Measurements from ENCODE around the gene PDE6H. TPM values are rescaled to one million over a fixed set of nuclear protein-coding genes. Genes with fewer than 3 reads are reported as not detected.

PDE6H gene
- total RNA-seq (not detected in 2 replicates), polyA plus RNA-seq (not detected in 2 replicates)

- TF ChIP-seq CTCF (IDR thresholded peaks at IDR 0.05; ENCODE audit: low read depth, low read length) = no peak
- no peaks in the 10 kb centered on the region for H3K9me3 ChIP-seq (ENCODE audit: low read depth)
Observed at GRCh38 chr12:14972816-14973215, at the start of gene PDE6H. TSS of gene PDE6H (plus strand) at chr12:14973042. CDS start at chr12:14978013, 4,971 bp downstream.

GRCh38 chr12:14923944-14924343, 48.9 kb upstream of the PDE6H start:
- Histone ChIP-seq H3K4me1 (ENCODE audit: low read depth) (no peaks in the 10 kb centered on the region), H3K27me3 (no peaks in the 10 kb centered on the region), H3K36me3 (no peaks in the 10 kb centered on the region), H3K27ac (no peak overlapping the region), H3K4me3 (no peak overlapping the region), H3K9me3 (ENCODE audit: low read depth) (no peaks in the 10 kb centered on the region)
- no peak for TF ChIP-seq CTCF (IDR thresholded peaks at IDR 0.05; ENCODE audit: low read depth, low read length)
- DNase-seq (ENCODE audit: low read depth in 1 of 2, low spot score in 1 of 2) = no peak

More at GRCh38 chr12:14972816-14973215, at the start of gene PDE6H:
- Histone ChIP-seq H3K27me3 (no peaks in the 10 kb centered on the region), H3K4me3 (no peak within 1 kb of the TSS), H3K36me3 (no peaks in the 10 kb centered on the region), H3K4me1 (ENCODE audit: low read depth) (no peaks in the 10 kb centered on the region), H3K27ac (no peak within 1 kb of the TSS)
- DNase-seq (ENCODE audit: low read depth in 1 of 2, low spot score in 1 of 2) = no peak

- DNase-seq (ENCODE audit: low read depth in 1 of 2, low spot score in 1 of 2) = no peak
Observed at GRCh38 chr12:14924541-14924940, 48.3 kb upstream of the PDE6H start.

GRCh38 chr12:14927267-14927666, 45.6 kb upstream of the PDE6H start:
- Histone ChIP-seq H3K9me3 (ENCODE audit: low read depth) (no peaks in the 10 kb centered on the region), H3K27me3 (no peaks in the 10 kb centered on the region), H3K27ac (no peak overlapping the region), H3K4me1 (ENCODE audit: low read depth) (peaks cover 3% of the 10 kb centered on the region), H3K4me3 (no peak overlapping the region), H3K36me3 (no peaks in the 10 kb centered on the region)
- no peak for DNase-seq (ENCODE audit: low read depth in 1 of 2, low spot score in 1 of 2)
- no peak for TF ChIP-seq CTCF (IDR thresholded peaks at IDR 0.05; ENCODE audit: low read depth, low read length)

More at GRCh38 chr12:14924541-14924940, 48.3 kb upstream of the PDE6H start:
- Histone ChIP-seq H3K27ac (no peak overlapping the region), H3K4me3 (no peak overlapping the region), H3K9me3 (ENCODE audit: low read depth) (no peaks in the 10 kb centered on the region), H3K36me3 (no peaks in the 10 kb centered on the region), H3K27me3 (no peaks in the 10 kb centered on the region), H3K4me1 (ENCODE audit: low read depth) (peaks cover 3% of the 10 kb centered on the region)
- no peak for TF ChIP-seq CTCF (IDR thresholded peaks at IDR 0.05; ENCODE audit: low read depth, low read length)

GRCh38 chr12:14928931-14929330, 43.9 kb upstream of the PDE6H start:
- DNase-seq (ENCODE audit: low read depth in 1 of 2, low spot score in 1 of 2) = peak in 1 of 2 donors; percentile 54
- no peaks in the 10 kb centered on the region for H3K36me3 ChIP-seq
- no peak overlapping the region for H3K27ac ChIP-seq
- H3K27me3 ChIP-seq = no peaks in the 10 kb centered on the region
- H3K9me3 ChIP-seq (ENCODE audit: low read depth) = no peaks in the 10 kb centered on the region
- H3K4me3 ChIP-seq = no peak overlapping the region
- TF ChIP-seq CTCF (IDR thresholded peaks at IDR 0.05; ENCODE audit: low read depth, low read length) = no peak
- H3K4me1 ChIP-seq (ENCODE audit: low read depth) = peaks cover 3% of the 10 kb centered on the region

GRCh38 chr12:14930299-14930698, 42.5 kb upstream of the PDE6H start:
- H3K27ac ChIP-seq = no peak overlapping the region
- H3K4me1 ChIP-seq (ENCODE audit: low read depth) = peaks cover 3% of the 10 kb centered on the region
- no peak overlapping the region for H3K4me3 ChIP-seq
- no peaks in the 10 kb centered on the region for H3K9me3 ChIP-seq (ENCODE audit: low read depth)
- TF ChIP-seq CTCF (IDR thresholded peaks at IDR 0.05; ENCODE audit: low read depth, low read length) = no peak
- no peak for DNase-seq (ENCODE audit: low read depth in 1 of 2, low spot score in 1 of 2)
- no peaks in the 10 kb centered on the region for H3K36me3 ChIP-seq
- H3K27me3 ChIP-seq = no peaks in the 10 kb centered on the region

Measured in cardiac muscle cell (in vitro differentiated cells and primary cell).